ENCODE measurements around the gene NUMBL.

DNA sequence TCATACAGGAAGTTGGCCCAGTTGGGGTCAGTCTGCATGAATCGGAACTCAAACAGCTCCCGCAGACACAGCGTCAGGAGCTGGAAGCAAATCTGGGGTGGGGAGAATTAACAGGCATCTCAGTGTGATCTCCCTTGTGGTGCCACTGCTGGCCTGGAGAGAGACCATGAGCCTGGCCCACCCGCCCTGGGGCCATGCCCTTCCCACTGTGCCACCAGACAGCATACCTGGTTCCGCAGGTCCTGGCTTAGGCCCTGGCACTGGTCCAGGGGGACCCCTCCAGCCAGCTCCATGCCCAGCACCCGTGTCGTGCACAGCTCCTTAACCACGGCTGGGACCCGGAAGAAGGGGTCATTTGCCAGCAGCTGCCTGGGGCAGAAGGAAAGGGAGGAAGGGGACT lies 9.6 kb upstream of the NUMBL start:
- no peak for TF ChIP-seq CTCF (IDR thresholded peaks at IDR 0.05)
- no peak for TF ChIP-seq POLR2A (IDR thresholded peaks at IDR 0.05; ENCODE audit: low read depth)

Data from esophagus muscularis mucosa (tissue), 3 donors.